ENCODE measurements around the gene FOXL3.

Gene FOXL3

GRCh38 chr7:255721-256361 is 34.1 kb upstream of the FOXL3 start:
- no peak for DNase-seq (ENCODE audit: low read depth)
- TF ChIP-seq CTCF (conservative IDR thresholded peaks at IDR 0.05; ENCODE audit: low read depth, low read length) = no peak
- no peak overlapping the region for H3K4me3 ChIP-seq (ENCODE audit: low read depth, low read length)

- H3K4me3 ChIP-seq (ENCODE audit: low read depth, low read length) = no peak overlapping the region
- DNase-seq (ENCODE audit: low read depth) = no peak
These were observed 33.5 kb upstream of the FOXL3 start for GRCh38 chr7:256461-256940.

GRCh38 chr7:256981-257646 is 32.9 kb upstream of the FOXL3 start:
- H3K4me3 ChIP-seq (ENCODE audit: low read depth, low read length) = no peak overlapping the region
- TF ChIP-seq CTCF (conservative IDR thresholded peaks at IDR 0.05; ENCODE audit: low read depth, low read length) = no peak
- DNase-seq (ENCODE audit: low read depth) = no peak

More at GRCh38 chr7:256461-256940, 33.5 kb upstream of the FOXL3 start:
- TF ChIP-seq CTCF (conservative IDR thresholded peaks at IDR 0.05; ENCODE audit: low read depth, low read length) = no peak

- no peak for TF ChIP-seq CTCF (conservative IDR thresholded peaks at IDR 0.05; ENCODE audit: low read depth, low read length)
- no peak for DNase-seq (ENCODE audit: low read depth)
- no peak overlapping the region for H3K4me3 ChIP-seq (ENCODE audit: low read depth, low read length)
These were observed 32.4 kb upstream of the FOXL3 start for GRCh38 chr7:257647-257992.

- DNase-seq (ENCODE audit: low read depth) = no peak
- TF ChIP-seq CTCF (conservative IDR thresholded peaks at IDR 0.05; ENCODE audit: low read depth, low read length) = no peak
- no peak overlapping the region for H3K4me3 ChIP-seq (ENCODE audit: low read depth, low read length)
These were observed 31.3 kb upstream of the FOXL3 start for GRCh38 chr7:258476-259190.

GRCh38 chr7:259191-259505 is 30.8 kb upstream of the FOXL3 start:
- DNase-seq (ENCODE audit: low read depth) = no peak
- H3K4me3 ChIP-seq (ENCODE audit: low read depth, low read length) = no peak overlapping the region
- TF ChIP-seq CTCF (conservative IDR thresholded peaks at IDR 0.05; ENCODE audit: low read depth, low read length) = no peak
